K562 (cell line): ENCODE data around the gene VPS41. TPM values are rescaled to one million over a fixed set of nuclear protein-coding genes. Genes with fewer than 3 reads are reported as not detected.

ENCODE experiments used
- ATAC-seq: fragments of 200-7000 bp; cut with Tn5 transposase; 3 replicates; pipeline ENCODE4 v1.9.1; 2020; ENCODE audit warnings: moderate library complexity
- BruUV-seq: library from RNA; stranded (reverse); fragments of 400-500 nt; replicated peaks from 2 replicates; lab custom pipeline; 2021; lab: Mats Ljungman, UMichigan
- CTCF ChIA-PET: fragments of 300-600 bp; formaldehyde crosslinking; extraction: SDS; loops from one replicate; lab custom pipeline; 2021; ENCODE audit warnings: low intra/inter-chr PET ratio; lab: Yijun Ruan, JAX
- POLR2A ChIA-PET: fragments of 300-600, 350-650 bp; sonication (Branson Sonifier 250); formaldehyde crosslinking; extraction: SDS; loops from one replicate; lab custom pipeline; 2021; ENCODE audit warnings: antibody characterized with exemption, inconsistent platforms; lab: Yijun Ruan, JAX
- DNase-seq, 4 experiments: peaks; one replicate each; pipeline versions ENCODE4 v3.0.0 to v3.0.0-alpha.2; 2011 to 2018; ENCODE audit warnings: low spot score in 3 of 4, mixed read lengths in 3 of 4; ENCODE audit errors: extremely low read depth in 1 of 4
- FAIRE-seq: peaks from 2 replicates; lab custom pipeline; 2011; peaks lifted over from hg19 to GRCh38; lab: Jason Lieb, UNC
- H2AFZ ChIP-seq: 2 replicates; pipeline ENCODE4 v1.6.0; 2011; ENCODE audit warnings: low read depth, low read length, control low read depth, inconsistent platforms
- H3K27ac ChIP-seq: fragments of 200-600 bp; 3 replicates; pipeline ENCODE4 v1.8.0; 2011; ENCODE audit warnings: low read depth, mild to moderate bottlenecking, control low read depth, inconsistent platforms, low read length, moderate library complexity, mixed read lengths; ENCODE audit errors: extremely low read depth
- H3K27me3 ChIP-seq, 2 experiments: fragments of 300-600 bp in 1 of 2; 2 replicates in 1 of 2; 3 replicates in 1 of 2; pipeline versions ENCODE4 v1.6.0 to v1.8.0; 2011; ENCODE audit warnings: inconsistent platforms in 2 of 2, low read length in 2 of 2, mild to moderate bottlenecking in 1 of 2, mixed read lengths in 1 of 2, moderate library complexity in 1 of 2; ENCODE audit not compliant: control insufficient read depth in 2 of 2, insufficient read depth in 2 of 2
- H3K36me3 ChIP-seq: fragments of 300-600 bp; 3 replicates; pipeline ENCODE4 v1.8.0; 2011; ENCODE audit warnings: mild to moderate bottlenecking, low read length, inconsistent platforms; ENCODE audit not compliant: control insufficient read depth, insufficient read depth
- H3K4me1 ChIP-seq, 2 experiments: fragments of 200-600 bp in 1 of 2; replicated peaks in 1 of 2; 2 replicates in 1 of 2; 3 replicates in 1 of 2; pipeline versions ENCODE4 v1.5.1 to v1.8.0; 2011; ENCODE audit warnings: inconsistent platforms in 2 of 2, low read length in 2 of 2, mild to moderate bottlenecking in 1 of 2, mixed read lengths in 1 of 2, moderate library complexity in 1 of 2; ENCODE audit not compliant: control insufficient read depth in 2 of 2, insufficient read depth in 2 of 2
- H3K4me2 ChIP-seq: 2 replicates; pipeline ENCODE4 v1.6.1; 2011; ENCODE audit warnings: low read length, control low read depth, inconsistent platforms, mixed read lengths; ENCODE audit not compliant: insufficient read depth
- H3K4me3 ChIP-seq: fragments of 200-600 bp; sonication (generic), shearing (Covaris generic); 2 replicates; pipeline ENCODE4 v1.5.1; 2016; ENCODE audit warnings: control low read depth, inconsistent platforms
- H3K79me2 ChIP-seq: fragments of 200-600 bp; 3 replicates; pipeline ENCODE4 v1.8.0; 2011; ENCODE audit warnings: low read length, inconsistent platforms; ENCODE audit not compliant: control insufficient read depth, insufficient read depth
- H3K9ac ChIP-seq, 2 experiments: 2 replicates each; pipeline versions ENCODE4 v1.6.0 to v1.6.1; 2011; ENCODE audit warnings: low read depth in 2 of 2, low read length in 2 of 2, control low read depth in 1 of 2, inconsistent platforms in 1 of 2, mild to moderate bottlenecking in 1 of 2, mixed read lengths in 1 of 2; ENCODE audit not compliant: insufficient read depth in 1 of 2
- H3K9me1 ChIP-seq: one replicate; pipeline ENCODE4 v1.6.0; 2011; ENCODE audit warnings: inconsistent platforms, mild to moderate bottlenecking, low read length, moderate library complexity; ENCODE audit not compliant: control insufficient read depth, insufficient read depth
- H3K9me3 ChIP-seq: replicated peaks from 2 replicates; pipeline ENCODE4 v1.5.1; 2011; ENCODE audit warnings: low read depth, low read length, inconsistent platforms; ENCODE audit not compliant: control insufficient read depth, insufficient read depth
- H4K20me1 ChIP-seq: replicated peaks from 2 replicates; pipeline ENCODE4 v1.6.1; 2011; ENCODE audit warnings: low read length, inconsistent platforms, mixed read lengths; ENCODE audit not compliant: control insufficient read depth, insufficient read depth
- NCOA2 ChIP-seq, 2 experiments: fragments of 450-650 bp; IDR thresholded peaks; 2 replicates each; pipeline ENCODE4 v1.6.1; 2018; ENCODE audit warnings: mild to moderate bottlenecking in 2 of 2, moderate library complexity in 1 of 2; ENCODE audit not compliant: partially characterized antibody in 2 of 2
- RBM39 ChIP-seq: fragments of 200-400 bp; formaldehyde crosslinking; optimal IDR thresholded peaks from 2 replicates; pipeline ENCODE3; 2018; ENCODE audit warnings: low read depth, low read length
- SMARCC2 ChIP-seq: fragments of 450-650 bp; IDR thresholded peaks from 2 replicates; pipeline ENCODE4 v1.6.1; 2017; ENCODE audit warnings: antibody characterized with exemption, moderate library complexity, mild to moderate bottlenecking, low read depth
- TAL1 ChIP-seq: fragments of 450-650 bp; IDR thresholded peaks from 2 replicates; pipeline ENCODE4 v1.6.1; 2016; ENCODE audit warnings: mild to moderate bottlenecking
- ZC3H8 ChIP-seq: fragments of 450-650 bp; IDR thresholded peaks from 2 replicates; pipeline ENCODE4 v1.6.1; 2017
- ZNF384 ChIP-seq: IDR thresholded peaks from 2 replicates; pipeline ENCODE4 v1.6.1; 2012; ENCODE audit warnings: low read depth, low read length, improper control_type of control experiment
- WGBS: fragments of 100-300 bp; shearing (Covaris generic); methylation state at CpG from one replicate; pipeline ENCODE4 v1.1.6; 2016; ENCODE audit warnings: low coverage, mixed read lengths; ENCODE audit not compliant: insufficient coverage; ENCODE audit errors: missing lambda C conversion rate; 5-methylcytosine and 5-hydroxymethylcytosine counted together
- in situ Hi-C: fragments of 300-500 bp; cut with MboI; formaldehyde crosslinking; loops from 4 replicates; pipeline ENCODE4 v1.15.0; 2018; ENCODE audit warnings: inconsistent platforms, mixed read lengths
- intact Hi-C: fragments of 100-400 bp; cut with micrococcal nuclease; formaldehyde crosslinking; loops from 2 replicates; pipeline ENCODE4 v1.14.2; 2022
- polyA plus RNA-seq, 8 experiments: library from polyadenylated mRNA; depleted of rRNA in 4 of 8; stranded (reverse) in 5 of 8; unstranded in 3 of 8; fragments of >200 nt; fragmentation: Nextera tagmentation in 2 of 8; fragmentation: Illumina TruSeq in 1 of 8; extraction: Ambion mirVana in 2 of 8; extraction: Trizol in 1 of 8; gene quantifications; 2 replicates each; pipeline versions ENCODE4 v1.2.1 to v1.2.3, GENCODE V29; 2011 to 2014; ENCODE audit warnings: inconsistent platforms in 1 of 8, missing spikeins in 1 of 8
- total RNA-seq, 7 experiments: library from RNA; depleted of rRNA in 6 of 7; stranded (reverse); fragments of >200 nt in 6 of 7; fragmentation: Illumina TruSeq in 2 of 7; extraction: Trizol in 2 of 7; gene quantifications; 2 replicates each; pipeline versions ENCODE4 v1.2.1 to v1.2.3, GENCODE V29; 2011 to 2021; ENCODE audit warnings: low replicate concordance in 1 of 7
- TF ChIP-seq, protein P1 (sequence below): sonication (generic); formaldehyde crosslinking; IDR thresholded peaks from 2 replicates; pipeline ENCODE4 v1.8.0; 2023; ENCODE audit warnings: missing genetic modification reagents, mild to moderate bottlenecking, borderline replicate concordance

The VPS41 gene
- total and polyA plus RNA-seq, 9 of the 15 experiments (the other 6 are each of a cell fraction or from before 2014, with no cell fraction given), result 17.7 to 46.8 (median 32.1) TPM

DNA sequence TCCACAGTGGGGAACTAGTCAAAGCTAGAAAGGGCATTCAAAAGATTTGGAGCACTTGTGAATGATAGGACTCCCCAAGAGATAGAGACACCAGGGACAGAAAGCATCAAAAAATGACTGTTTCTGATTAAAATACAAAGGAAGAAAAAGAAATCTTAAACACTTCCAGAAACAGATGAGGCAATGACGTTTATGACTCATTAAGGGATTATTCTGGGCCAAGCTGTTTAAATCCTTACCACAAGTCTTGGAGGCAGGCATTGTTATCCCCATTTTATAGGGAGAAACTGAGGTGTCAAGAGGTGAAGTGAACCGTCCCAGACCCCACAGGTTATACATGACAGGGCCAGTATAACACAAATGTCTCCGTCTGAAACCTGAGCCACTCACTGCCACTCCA is 209.5 kb downstream of the VPS41 start:
- no peak overlapping the region for H3K27ac ChIP-seq
- H3K79me2 ChIP-seq, result no peaks in the 10 kb centered on the region
- no peak overlapping the region for H3K4me3 ChIP-seq
- 0% methylated on average over 3 of the region's 3 CpGs for WGBS
- no peak overlapping the region for H2AFZ ChIP-seq
- TF ChIP-seq SMARCC2 (no peak), NCOA2 (IDR thresholded peaks at IDR 0.05; ENCODE audit: partially characterized antibody in 2 of 2) (no peak), RBM39 (no peak), TAL1 (no peak), ZC3H8 (no peak), ZNF384 (no peak)
- TF ChIP-seq, protein P1, sequence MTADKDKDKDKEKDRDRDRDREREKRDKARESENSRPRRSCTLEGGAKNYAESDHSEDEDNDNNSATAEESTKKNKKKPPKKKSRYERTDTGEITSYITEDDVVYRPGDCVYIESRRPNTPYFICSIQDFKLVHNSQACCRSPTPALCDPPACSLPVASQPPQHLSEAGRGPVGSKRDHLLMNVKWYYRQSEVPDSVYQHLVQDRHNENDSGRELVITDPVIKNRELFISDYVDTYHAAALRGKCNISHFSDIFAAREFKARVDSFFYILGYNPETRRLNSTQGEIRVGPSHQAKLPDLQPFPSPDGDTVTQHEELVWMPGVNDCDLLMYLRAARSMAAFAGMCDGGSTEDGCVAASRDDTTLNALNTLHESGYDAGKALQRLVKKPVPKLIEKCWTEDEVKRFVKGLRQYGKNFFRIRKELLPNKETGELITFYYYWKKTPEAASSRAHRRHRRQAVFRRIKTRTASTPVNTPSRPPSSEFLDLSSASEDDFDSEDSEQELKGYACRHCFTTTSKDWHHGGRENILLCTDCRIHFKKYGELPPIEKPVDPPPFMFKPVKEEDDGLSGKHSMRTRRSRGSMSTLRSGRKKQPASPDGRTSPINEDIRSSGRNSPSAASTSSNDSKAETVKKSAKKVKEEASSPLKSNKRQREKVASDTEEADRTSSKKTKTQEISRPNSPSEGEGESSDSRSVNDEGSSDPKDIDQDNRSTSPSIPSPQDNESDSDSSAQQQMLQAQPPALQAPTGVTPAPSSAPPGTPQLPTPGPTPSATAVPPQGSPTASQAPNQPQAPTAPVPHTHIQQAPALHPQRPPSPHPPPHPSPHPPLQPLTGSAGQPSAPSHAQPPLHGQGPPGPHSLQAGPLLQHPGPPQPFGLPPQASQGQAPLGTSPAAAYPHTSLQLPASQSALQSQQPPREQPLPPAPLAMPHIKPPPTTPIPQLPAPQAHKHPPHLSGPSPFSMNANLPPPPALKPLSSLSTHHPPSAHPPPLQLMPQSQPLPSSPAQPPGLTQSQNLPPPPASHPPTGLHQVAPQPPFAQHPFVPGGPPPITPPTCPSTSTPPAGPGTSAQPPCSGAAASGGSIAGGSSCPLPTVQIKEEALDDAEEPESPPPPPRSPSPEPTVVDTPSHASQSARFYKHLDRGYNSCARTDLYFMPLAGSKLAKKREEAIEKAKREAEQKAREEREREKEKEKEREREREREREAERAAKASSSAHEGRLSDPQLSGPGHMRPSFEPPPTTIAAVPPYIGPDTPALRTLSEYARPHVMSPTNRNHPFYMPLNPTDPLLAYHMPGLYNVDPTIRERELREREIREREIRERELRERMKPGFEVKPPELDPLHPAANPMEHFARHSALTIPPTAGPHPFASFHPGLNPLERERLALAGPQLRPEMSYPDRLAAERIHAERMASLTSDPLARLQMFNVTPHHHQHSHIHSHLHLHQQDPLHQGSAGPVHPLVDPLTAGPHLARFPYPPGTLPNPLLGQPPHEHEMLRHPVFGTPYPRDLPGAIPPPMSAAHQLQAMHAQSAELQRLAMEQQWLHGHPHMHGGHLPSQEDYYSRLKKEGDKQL, result no peak
- TF ChIP-seq, all 486 proteins: peak for 0
- intact Hi-C loops, result no loop called here
- DNase-seq (no peak), FAIRE-seq (no peak), ATAC-seq (no peak)
- BruUV-seq, result no TSS peak
- Histone ChIP-seq H3K36me3 (no peaks in the 10 kb centered on the region), H3K27me3 (peaks cover 15 to 18% of the 10 kb centered on the region in 2 experiments), H3K9me1 (no peaks in the 10 kb centered on the region), H4K20me1 (peaks cover 4% of the 10 kb centered on the region; the same call in 1 of the 2 replicates), H3K4me1 (no peaks in the 10 kb centered on the region), H3K9ac (no peak overlapping the region), H3K4me2 (no peak overlapping the region), H3K9me3 (no peaks in the 10 kb centered on the region)
- ChIA-PET POLR2A (no interaction called here), CTCF (no interaction called here)
- in situ Hi-C loops, result no loop called here
